ENCODE measurements around the gene BAHD1.

BAHD1 gene

GRCh38 chr15:40440743-40441564 is at the start of gene BAHD1:
BAHD1 (plus strand) TSS chr15:40440953; CDS start chr15:40458465, 17,512 bp downstream.
- Histone ChIP-seq H3K27me3 (ENCODE audit: insufficient read depth, low read depth) (peaks cover 29% of the 10 kb centered on the region), H3K4me3 (IDR thresholded peaks at IDR 0.05; ENCODE audit: insufficient read depth, low read depth, low read length) (no peak within 1 kb of the TSS), H3K36me3 (ENCODE audit: insufficient read depth) (no peaks in the 10 kb centered on the region), H3K9ac (peak within 1 kb of the TSS; percentile 65; the same call in 1 of the 2 replicates), H3K4me2 (peak within 1 kb of the TSS; percentile 84), H3K79me2 (ENCODE audit: insufficient read depth, low read depth) (peaks cover 25% of the 10 kb centered on the region; the same call in 1 of the 2 replicates), H4K20me1 (ENCODE audit: insufficient read depth) (no peaks in the 10 kb centered on the region), H3K4me1 (ENCODE audit: low read depth, poor library complexity, severe bottlenecking) (no peaks in the 10 kb centered on the region), H2AFZ (ENCODE audit: low read depth) (peak within 1 kb of the TSS; percentile 87), H3K27ac (no peak within 1 kb of the TSS)
- no peak for TF ChIP-seq CTCF (conservative IDR thresholded peaks at IDR 0.05; ENCODE audit: low read depth, low read length)

- TF ChIP-seq CTCF (conservative IDR thresholded peaks at IDR 0.05; ENCODE audit: low read depth, low read length), result no peak
- H2AFZ ChIP-seq (ENCODE audit: low read depth), result no peak overlapping the region
- H3K79me2 ChIP-seq (ENCODE audit: insufficient read depth, low read depth), result no peaks in the 10 kb centered on the region
- no peak overlapping the region for H3K27ac ChIP-seq
- no peak overlapping the region for H3K4me3 ChIP-seq (IDR thresholded peaks at IDR 0.05; ENCODE audit: insufficient read depth, low read depth, low read length)
- peaks cover 6% of the 10 kb centered on the region; the same call in 1 of the 2 replicates for H3K36me3 ChIP-seq (ENCODE audit: insufficient read depth)
- peaks cover 10% of the 10 kb centered on the region for H3K4me1 ChIP-seq (ENCODE audit: low read depth, poor library complexity, severe bottlenecking)
- no peaks in the 10 kb centered on the region for H4K20me1 ChIP-seq (ENCODE audit: insufficient read depth)
- no peak overlapping the region for H3K4me2 ChIP-seq
- no peaks in the 10 kb centered on the region for H3K27me3 ChIP-seq (ENCODE audit: insufficient read depth, low read depth)
- no peak overlapping the region for H3K9ac ChIP-seq
Observed at GRCh38 chr15:40392986-40393948, 47.5 kb upstream of the BAHD1 start.

- Histone ChIP-seq H3K36me3 (ENCODE audit: insufficient read depth) (peaks cover 2% of the 10 kb centered on the region; the same call in 1 of the 2 replicates), H3K4me1 (ENCODE audit: low read depth, poor library complexity, severe bottlenecking) (peaks cover 17% of the 10 kb centered on the region), H3K27me3 (ENCODE audit: insufficient read depth, low read depth) (no peaks in the 10 kb centered on the region), H3K27ac (no peak overlapping the region), H3K79me2 (ENCODE audit: insufficient read depth, low read depth) (no peaks in the 10 kb centered on the region), H4K20me1 (ENCODE audit: insufficient read depth) (no peaks in the 10 kb centered on the region), H2AFZ (ENCODE audit: low read depth) (no peak overlapping the region), H3K4me3 (IDR thresholded peaks at IDR 0.05; ENCODE audit: insufficient read depth, low read depth, low read length) (no peak overlapping the region), H3K4me2 (no peak overlapping the region), H3K9ac (no peak overlapping the region)
- no peak for TF ChIP-seq CTCF (conservative IDR thresholded peaks at IDR 0.05; ENCODE audit: low read depth, low read length)
Observed at GRCh38 chr15:40397688-40398412, 42.9 kb upstream of the BAHD1 start.

- Histone ChIP-seq H3K4me2 (no peak overlapping the region), H3K27me3 (ENCODE audit: insufficient read depth, low read depth) (no peaks in the 10 kb centered on the region), H3K27ac (no peak overlapping the region), H4K20me1 (ENCODE audit: insufficient read depth) (no peaks in the 10 kb centered on the region), H2AFZ (ENCODE audit: low read depth) (no peak overlapping the region), H3K4me3 (IDR thresholded peaks at IDR 0.05; ENCODE audit: insufficient read depth, low read depth, low read length) (no peak overlapping the region), H3K4me1 (ENCODE audit: low read depth, poor library complexity, severe bottlenecking) (peaks cover 17% of the 10 kb centered on the region), H3K36me3 (ENCODE audit: insufficient read depth) (no peaks in the 10 kb centered on the region; the same call in 1 of the 2 replicates), H3K9ac (no peak overlapping the region), H3K79me2 (ENCODE audit: insufficient read depth, low read depth) (no peaks in the 10 kb centered on the region)
- no peak for TF ChIP-seq CTCF (conservative IDR thresholded peaks at IDR 0.05; ENCODE audit: low read depth, low read length)
Observed at GRCh38 chr15:40398413-40398873, 42.3 kb upstream of the BAHD1 start.
